Measurements from ENCODE around the gene ACSM3. TPM values are rescaled to one million over a fixed set of nuclear protein-coding genes. Genes with fewer than 3 reads are reported as not detected.

ACSM3 gene
- total and polyA plus RNA-seq, 10 of the 15 experiments (the other 5 are each of a cell fraction or from before 2014, with no cell fraction given), result 4.9 to 21.0 (median 7.0) TPM

DNA sequence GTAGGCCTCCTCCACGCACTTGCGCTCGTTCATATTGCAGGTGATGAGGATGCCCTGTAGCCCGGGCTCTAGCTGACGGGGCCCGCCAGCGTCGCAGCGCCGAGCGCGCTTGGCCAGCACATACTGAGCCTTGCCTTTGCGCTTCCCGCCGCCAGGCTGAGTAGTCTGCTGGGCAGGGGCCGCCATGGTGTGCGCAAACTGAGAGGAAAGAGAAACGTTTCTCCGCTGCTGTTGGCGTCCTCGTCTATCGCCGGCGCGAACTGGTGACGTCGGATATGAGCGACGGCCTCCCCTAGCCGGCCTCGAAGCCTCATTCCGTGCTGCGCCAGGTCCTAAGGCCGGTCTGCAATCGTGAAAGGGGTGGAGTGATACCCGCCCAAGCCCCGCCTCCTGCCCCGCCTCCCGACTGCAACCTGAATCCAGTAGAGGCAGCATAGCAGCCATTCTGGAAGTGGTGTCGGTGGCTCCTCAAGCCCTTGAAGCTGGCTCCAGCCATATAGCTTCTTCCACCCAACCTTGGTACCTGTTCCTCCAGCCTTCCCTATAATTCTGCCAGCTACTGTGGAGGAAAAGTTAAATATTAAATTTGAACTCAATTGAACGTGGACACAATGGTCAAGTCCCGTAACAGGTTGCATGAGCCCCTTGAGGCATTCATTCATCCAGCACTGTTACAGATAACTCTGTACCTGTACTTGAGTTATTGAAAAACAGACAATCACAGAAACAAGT lies 22.1 kb upstream of the ACSM3 start, which contains the start of gene THUMPD1 (continued):
- TF ChIP-seq SREBF1 (IDR thresholded peaks at IDR 0.05; ENCODE audit: low read length) (no peak), POLR2A (IDR thresholded peaks at IDR 0.05; ENCODE audit: low read depth, low read length) (peak; percentile 95), HDGF (IDR thresholded peaks at IDR 0.05) (no peak; the same call in 1 of the 2 replicates), SMAD5 (IDR thresholded peaks at IDR 0.05; ENCODE audit: low read depth) (peak; percentile 73), TCF7 (IDR thresholded peaks at IDR 0.05; ENCODE audit: borderline replicate concordance) (0 out of 2 replicates have a peak, but pooled peaks have one; percentile 5), CHD4 (IDR thresholded peaks at IDR 0.05) (no peak), ZSCAN29 (IDR thresholded peaks at IDR 0.05) (no peak)
- TF ChIP-seq, protein P1, sequence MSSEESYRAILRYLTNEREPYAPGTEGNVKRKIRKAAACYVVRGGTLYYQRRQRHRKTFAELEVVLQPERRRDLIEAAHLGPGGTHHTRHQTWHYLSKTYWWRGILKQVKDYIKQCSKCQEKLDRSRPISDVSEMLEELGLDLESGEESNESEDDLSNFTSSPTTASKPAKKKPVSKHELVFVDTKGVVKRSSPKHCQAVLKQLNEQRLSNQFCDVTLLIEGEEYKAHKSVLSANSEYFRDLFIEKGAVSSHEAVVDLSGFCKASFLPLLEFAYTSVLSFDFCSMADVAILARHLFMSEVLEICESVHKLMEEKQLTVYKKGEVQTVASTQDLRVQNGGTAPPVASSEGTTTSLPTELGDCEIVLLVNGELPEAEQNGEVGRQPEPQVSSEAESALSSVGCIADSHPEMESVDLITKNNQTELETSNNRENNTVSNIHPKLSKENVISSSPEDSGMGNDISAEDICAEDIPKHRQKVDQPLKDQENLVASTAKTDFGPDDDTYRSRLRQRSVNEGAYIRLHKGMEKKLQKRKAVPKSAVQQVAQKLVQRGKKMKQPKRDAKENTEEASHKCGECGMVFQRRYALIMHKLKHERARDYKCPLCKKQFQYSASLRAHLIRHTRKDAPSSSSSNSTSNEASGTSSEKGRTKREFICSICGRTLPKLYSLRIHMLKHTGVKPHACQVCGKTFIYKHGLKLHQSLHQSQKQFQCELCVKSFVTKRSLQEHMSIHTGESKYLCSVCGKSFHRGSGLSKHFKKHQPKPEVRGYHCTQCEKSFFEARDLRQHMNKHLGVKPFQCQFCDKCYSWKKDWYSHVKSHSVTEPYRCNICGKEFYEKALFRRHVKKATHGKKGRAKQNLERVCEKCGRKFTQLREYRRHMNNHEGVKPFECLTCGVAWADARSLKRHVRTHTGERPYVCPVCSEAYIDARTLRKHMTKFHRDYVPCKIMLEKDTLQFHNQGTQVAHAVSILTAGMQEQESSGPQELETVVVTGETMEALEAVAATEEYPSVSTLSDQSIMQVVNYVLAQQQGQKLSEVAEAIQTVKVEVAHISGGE (CRISPR knock-in tag; IDR thresholded peaks at IDR 0.05), result no peak
- TF ChIP-seq, protein P2, sequence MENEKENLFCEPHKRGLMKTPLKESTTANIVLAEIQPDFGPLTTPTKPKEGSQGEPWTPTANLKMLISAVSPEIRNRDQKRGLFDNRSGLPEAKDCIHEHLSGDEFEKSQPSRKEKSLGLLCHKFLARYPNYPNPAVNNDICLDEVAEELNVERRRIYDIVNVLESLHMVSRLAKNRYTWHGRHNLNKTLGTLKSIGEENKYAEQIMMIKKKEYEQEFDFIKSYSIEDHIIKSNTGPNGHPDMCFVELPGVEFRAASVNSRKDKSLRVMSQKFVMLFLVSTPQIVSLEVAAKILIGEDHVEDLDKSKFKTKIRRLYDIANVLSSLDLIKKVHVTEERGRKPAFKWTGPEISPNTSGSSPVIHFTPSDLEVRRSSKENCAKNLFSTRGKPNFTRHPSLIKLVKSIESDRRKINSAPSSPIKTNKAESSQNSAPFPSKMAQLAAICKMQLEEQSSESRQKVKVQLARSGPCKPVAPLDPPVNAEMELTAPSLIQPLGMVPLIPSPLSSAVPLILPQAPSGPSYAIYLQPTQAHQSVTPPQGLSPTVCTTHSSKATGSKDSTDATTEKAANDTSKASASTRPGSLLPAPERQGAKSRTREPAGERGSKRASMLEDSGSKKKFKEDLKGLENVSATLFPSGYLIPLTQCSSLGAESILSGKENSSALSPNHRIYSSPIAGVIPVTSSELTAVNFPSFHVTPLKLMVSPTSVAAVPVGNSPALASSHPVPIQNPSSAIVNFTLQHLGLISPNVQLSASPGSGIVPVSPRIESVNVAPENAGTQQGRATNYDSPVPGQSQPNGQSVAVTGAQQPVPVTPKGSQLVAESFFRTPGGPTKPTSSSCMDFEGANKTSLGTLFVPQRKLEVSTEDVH (IDR thresholded peaks at IDR 0.05; ENCODE audit: low read depth, partially characterized antibody), result peak; percentile 55
- TF ChIP-seq, protein P3, sequence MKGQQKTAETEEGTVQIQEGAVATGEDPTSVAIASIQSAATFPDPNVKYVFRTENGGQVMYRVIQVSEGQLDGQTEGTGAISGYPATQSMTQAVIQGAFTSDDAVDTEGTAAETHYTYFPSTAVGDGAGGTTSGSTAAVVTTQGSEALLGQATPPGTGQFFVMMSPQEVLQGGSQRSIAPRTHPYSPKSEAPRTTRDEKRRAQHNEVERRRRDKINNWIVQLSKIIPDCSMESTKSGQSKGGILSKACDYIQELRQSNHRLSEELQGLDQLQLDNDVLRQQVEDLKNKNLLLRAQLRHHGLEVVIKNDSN (IDR thresholded peaks at IDR 0.05; ENCODE audit: borderline replicate concordance, extremely low read length, insufficient read depth, low read depth, low read length), result no peak
- TF ChIP-seq, protein P4, sequence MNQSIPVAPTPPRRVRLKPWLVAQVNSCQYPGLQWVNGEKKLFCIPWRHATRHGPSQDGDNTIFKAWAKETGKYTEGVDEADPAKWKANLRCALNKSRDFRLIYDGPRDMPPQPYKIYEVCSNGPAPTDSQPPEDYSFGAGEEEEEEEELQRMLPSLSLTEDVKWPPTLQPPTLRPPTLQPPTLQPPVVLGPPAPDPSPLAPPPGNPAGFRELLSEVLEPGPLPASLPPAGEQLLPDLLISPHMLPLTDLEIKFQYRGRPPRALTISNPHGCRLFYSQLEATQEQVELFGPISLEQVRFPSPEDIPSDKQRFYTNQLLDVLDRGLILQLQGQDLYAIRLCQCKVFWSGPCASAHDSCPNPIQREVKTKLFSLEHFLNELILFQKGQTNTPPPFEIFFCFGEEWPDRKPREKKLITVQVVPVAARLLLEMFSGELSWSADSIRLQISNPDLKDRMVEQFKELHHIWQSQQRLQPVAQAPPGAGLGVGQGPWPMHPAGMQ (IDR thresholded peaks at IDR 0.05; ENCODE audit: borderline replicate concordance), result no peak
- TF ChIP-seq, protein P5, sequence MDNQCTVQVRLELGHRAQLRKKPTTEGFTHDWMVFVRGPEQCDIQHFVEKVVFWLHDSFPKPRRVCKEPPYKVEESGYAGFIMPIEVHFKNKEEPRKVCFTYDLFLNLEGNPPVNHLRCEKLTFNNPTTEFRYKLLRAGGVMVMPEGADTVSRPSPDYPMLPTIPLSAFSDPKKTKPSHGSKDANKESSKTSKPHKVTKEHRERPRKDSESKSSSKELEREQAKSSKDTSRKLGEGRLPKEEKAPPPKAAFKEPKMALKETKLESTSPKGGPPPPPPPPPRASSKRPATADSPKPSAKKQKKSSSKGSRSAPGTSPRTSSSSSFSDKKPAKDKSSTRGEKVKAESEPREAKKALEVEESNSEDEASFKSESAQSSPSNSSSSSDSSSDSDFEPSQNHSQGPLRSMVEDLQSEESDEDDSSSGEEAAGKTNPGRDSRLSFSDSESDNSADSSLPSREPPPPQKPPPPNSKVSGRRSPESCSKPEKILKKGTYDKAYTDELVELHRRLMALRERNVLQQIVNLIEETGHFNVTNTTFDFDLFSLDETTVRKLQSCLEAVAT (IDR thresholded peaks at IDR 0.05), result peak; percentile 68; the same call in 1 of the 2 replicates
- TF ChIP-seq, protein P6, sequence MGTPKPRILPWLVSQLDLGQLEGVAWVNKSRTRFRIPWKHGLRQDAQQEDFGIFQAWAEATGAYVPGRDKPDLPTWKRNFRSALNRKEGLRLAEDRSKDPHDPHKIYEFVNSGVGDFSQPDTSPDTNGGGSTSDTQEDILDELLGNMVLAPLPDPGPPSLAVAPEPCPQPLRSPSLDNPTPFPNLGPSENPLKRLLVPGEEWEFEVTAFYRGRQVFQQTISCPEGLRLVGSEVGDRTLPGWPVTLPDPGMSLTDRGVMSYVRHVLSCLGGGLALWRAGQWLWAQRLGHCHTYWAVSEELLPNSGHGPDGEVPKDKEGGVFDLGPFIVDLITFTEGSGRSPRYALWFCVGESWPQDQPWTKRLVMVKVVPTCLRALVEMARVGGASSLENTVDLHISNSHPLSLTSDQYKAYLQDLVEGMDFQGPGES (IDR thresholded peaks at IDR 0.05), result no peak
- TF ChIP-seq, protein P7, sequence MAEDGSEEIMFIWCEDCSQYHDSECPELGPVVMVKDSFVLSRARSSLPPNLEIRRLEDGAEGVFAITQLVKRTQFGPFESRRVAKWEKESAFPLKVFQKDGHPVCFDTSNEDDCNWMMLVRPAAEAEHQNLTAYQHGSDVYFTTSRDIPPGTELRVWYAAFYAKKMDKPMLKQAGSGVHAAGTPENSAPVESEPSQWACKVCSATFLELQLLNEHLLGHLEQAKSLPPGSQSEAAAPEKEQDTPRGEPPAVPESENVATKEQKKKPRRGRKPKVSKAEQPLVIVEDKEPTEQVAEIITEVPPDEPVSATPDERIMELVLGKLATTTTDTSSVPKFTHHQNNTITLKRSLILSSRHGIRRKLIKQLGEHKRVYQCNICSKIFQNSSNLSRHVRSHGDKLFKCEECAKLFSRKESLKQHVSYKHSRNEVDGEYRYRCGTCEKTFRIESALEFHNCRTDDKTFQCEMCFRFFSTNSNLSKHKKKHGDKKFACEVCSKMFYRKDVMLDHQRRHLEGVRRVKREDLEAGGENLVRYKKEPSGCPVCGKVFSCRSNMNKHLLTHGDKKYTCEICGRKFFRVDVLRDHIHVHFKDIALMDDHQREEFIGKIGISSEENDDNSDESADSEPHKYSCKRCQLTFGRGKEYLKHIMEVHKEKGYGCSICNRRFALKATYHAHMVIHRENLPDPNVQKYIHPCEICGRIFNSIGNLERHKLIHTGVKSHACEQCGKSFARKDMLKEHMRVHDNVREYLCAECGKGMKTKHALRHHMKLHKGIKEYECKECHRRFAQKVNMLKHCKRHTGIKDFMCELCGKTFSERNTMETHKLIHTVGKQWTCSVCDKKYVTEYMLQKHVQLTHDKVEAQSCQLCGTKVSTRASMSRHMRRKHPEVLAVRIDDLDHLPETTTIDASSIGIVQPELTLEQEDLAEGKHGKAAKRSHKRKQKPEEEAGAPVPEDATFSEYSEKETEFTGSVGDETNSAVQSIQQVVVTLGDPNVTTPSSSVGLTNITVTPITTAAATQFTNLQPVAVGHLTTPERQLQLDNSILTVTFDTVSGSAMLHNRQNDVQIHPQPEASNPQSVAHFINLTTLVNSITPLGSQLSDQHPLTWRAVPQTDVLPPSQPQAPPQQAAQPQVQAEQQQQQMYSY (CRISPR knock-in tag; IDR thresholded peaks at IDR 0.05), result no peak
